OCI-LY3 (cell line): Measurements from ENCODE around the gene DTD2.

Experiments
- CTCF ChIP-seq: fragments of 200-600, 300-600 bp; sonication (generic); IDR thresholded peaks from 2 replicates; pipeline ENCODE4 v1.5.1; 2014; ENCODE audit warnings: antibody characterized with exemption, low read length, low read depth
- EZH2phosphoT487 ChIP-seq: fragments of 200-600 bp; shearing (Covaris generic); IDR thresholded peaks from 2 replicates; pipeline ENCODE4 v1.6.1; 2018; ENCODE audit warnings: antibody characterized with exemption, mixed run types, low read depth

- TF ChIP-seq CTCF (no peak), EZH2phosphoT487 (no peak)
Measured at GRCh38 chr14:31505411-31505810, 48.1 kb upstream of the DTD2 start.
